Uterus (tissue), 4 donors: Measurements from ENCODE around the gene LRR1. TPM values are rescaled to one million over a fixed set of nuclear protein-coding genes. Genes with fewer than 3 reads are reported as not detected.

Experiments
- DNase-seq, 2 donors: peaks; one replicate each; pipeline ENCODE4 v3.0.0-alpha.2; 2019 to 2020
- H3K27ac ChIP-seq, 2 donors: fragments of 200-600 bp; sonication (generic); 1 replicate in 1 of 2; 2 replicates in 1 of 2; pipeline ENCODE4 v1.5.1; 2016 to 2018
- H3K27me3 ChIP-seq, 2 donors: fragments of 200-600 bp; sonication (generic); one replicate each; pipeline ENCODE4 v1.5.1; 2018 to 2019; ENCODE audit warnings: control low read depth in 1 of 2
- H3K36me3 ChIP-seq, 2 donors: fragments of 200-600 bp; sonication (generic); one replicate each; pipeline ENCODE4 v1.5.1; 2019; ENCODE audit warnings: control low read depth in 1 of 2
- H3K4me1 ChIP-seq, 2 donors: fragments of 200-600 bp; sonication (generic); one replicate each; pipeline ENCODE4 v1.5.1; 2018 to 2019; ENCODE audit warnings: control low read depth in 1 of 2
- H3K4me3 ChIP-seq, 2 donors: fragments of 200-600 bp; sonication (generic); 1 replicate in 1 of 2; 2 replicates in 1 of 2; pipeline ENCODE4 v1.5.1; 2018 to 2019; ENCODE audit warnings: mild to moderate bottlenecking in 1 of 2
- H3K9me3 ChIP-seq, 2 donors: fragments of 200-600 bp; sonication (generic); one replicate each; pipeline ENCODE4 v1.5.1; 2019; ENCODE audit warnings: control low read depth in 1 of 2
- POLR2A ChIP-seq, 2 donors: fragments of 450-650 bp; IDR thresholded peaks; one replicate each; pipeline ENCODE4 v1.6.1; 2016; ENCODE audit warnings: antibody characterized with exemption in 2 of 2, mild to moderate bottlenecking in 1 of 2, moderate library complexity in 1 of 2
- intact Hi-C: fragments of 100-400 bp; cut with DNase I; formaldehyde crosslinking; loops from one replicate; pipeline ENCODE4 v1.15.1; 2023; ENCODE audit warnings: low total_unique reads
- total RNA-seq, 4 donors: library from RNA; depleted of rRNA in 3 of 4; stranded (reverse); fragments of >200 nt in 3 of 4; gene quantifications; one replicate each; pipeline versions ENCODE4 v1.1.0 to v1.2.4, GENCODE V29; 2014 to 2023
- TF ChIP-seq, protein P1 (sequence below), 4 experiments: fragments of 200-600 bp in 2 of 4; fragments of 450-650 bp in 2 of 4; sonication (generic) in 2 of 4; IDR thresholded peaks; one replicate each; pipeline ENCODE4 v1.5.1; 2016 to 2019; ENCODE audit warnings: antibody characterized with exemption in 4 of 4, mild to moderate bottlenecking in 2 of 4, moderate library complexity in 1 of 4
- donor health status: DM: yes; HTN: yes; CAD: no.

The LRR1 gene
- total RNA-seq, 4 donors from 2014 or later: 1.8 to 16.2 (median 6.8) TPM

DNA sequence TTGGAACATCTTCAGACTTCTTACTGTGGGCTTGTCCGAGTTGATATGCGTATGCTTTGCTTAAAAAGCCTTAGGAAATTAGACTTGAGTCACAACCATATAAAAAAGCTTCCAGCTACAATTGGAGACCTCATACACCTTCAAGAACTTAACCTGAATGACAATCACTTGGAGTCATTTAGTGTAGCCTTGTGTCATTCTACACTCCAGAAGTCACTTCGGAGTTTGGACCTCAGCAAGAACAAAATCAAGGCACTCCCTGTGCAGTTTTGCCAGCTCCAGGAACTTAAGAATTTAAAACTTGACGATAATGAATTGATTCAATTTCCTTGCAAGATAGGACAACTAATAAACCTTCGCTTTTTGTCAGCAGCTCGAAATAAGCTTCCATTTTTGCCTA, 8.8 kb downstream of the LRR1 start:
- Histone ChIP-seq H3K4me3 (no peak overlapping the region), H3K27ac (no peak overlapping the region), H3K9me3 (no peaks in the 10 kb centered on the region), H3K36me3 (no peaks in the 10 kb centered on the region), H3K4me1 (no peaks in the 10 kb centered on the region), H3K27me3 (no peaks in the 10 kb centered on the region)
- intact Hi-C loops: no loop called here
- no peak for DNase-seq
- TF ChIP-seq POLR2A (IDR thresholded peaks at IDR 0.05): no peak
- TF ChIP-seq, protein P1, sequence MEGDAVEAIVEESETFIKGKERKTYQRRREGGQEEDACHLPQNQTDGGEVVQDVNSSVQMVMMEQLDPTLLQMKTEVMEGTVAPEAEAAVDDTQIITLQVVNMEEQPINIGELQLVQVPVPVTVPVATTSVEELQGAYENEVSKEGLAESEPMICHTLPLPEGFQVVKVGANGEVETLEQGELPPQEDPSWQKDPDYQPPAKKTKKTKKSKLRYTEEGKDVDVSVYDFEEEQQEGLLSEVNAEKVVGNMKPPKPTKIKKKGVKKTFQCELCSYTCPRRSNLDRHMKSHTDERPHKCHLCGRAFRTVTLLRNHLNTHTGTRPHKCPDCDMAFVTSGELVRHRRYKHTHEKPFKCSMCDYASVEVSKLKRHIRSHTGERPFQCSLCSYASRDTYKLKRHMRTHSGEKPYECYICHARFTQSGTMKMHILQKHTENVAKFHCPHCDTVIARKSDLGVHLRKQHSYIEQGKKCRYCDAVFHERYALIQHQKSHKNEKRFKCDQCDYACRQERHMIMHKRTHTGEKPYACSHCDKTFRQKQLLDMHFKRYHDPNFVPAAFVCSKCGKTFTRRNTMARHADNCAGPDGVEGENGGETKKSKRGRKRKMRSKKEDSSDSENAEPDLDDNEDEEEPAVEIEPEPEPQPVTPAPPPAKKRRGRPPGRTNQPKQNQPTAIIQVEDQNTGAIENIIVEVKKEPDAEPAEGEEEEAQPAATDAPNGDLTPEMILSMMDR (IDR thresholded peaks at IDR 0.05): no peak

DNA sequence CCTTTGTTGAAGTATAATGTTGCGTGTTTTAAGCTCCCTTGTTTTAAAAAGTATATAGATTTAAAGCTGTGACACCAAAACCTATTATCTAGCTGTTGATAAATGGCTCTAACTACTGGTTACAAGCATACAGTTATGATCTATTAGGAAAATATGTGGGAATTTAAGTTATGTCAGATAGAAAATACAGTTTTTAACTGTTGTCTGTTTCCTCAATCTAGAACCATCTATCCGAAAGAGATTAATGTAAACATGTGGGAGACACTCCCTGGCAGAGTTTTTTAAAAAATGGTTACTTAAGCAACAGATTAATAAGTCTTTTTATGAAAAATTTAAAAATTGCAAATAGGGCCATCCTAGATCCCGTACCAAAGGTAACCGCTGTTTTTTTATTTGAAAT, 13.5 kb downstream of the LRR1 start:
- H3K27ac ChIP-seq: no peak overlapping the region
- intact Hi-C loops: no loop called here
- no peaks in the 10 kb centered on the region for H3K9me3 ChIP-seq
- no peak for DNase-seq
- TF ChIP-seq, protein P1 (IDR thresholded peaks at IDR 0.05): no peak
- no peak for TF ChIP-seq POLR2A (IDR thresholded peaks at IDR 0.05)
- H3K27me3 ChIP-seq: no peaks in the 10 kb centered on the region
- no peak overlapping the region for H3K4me3 ChIP-seq
- H3K36me3 ChIP-seq: no peaks in the 10 kb centered on the region
- no peaks in the 10 kb centered on the region for H3K4me1 ChIP-seq

- no peak overlapping the region for H3K4me3 ChIP-seq
- no peaks in the 10 kb centered on the region for H3K27me3 ChIP-seq
- H3K4me1 ChIP-seq: no peaks in the 10 kb centered on the region
- no peak for TF ChIP-seq POLR2A (IDR thresholded peaks at IDR 0.05)
- TF ChIP-seq, protein P1 (IDR thresholded peaks at IDR 0.05): no peak
- intact Hi-C loops: no loop called here
- no peaks in the 10 kb centered on the region for H3K36me3 ChIP-seq
- H3K27ac ChIP-seq: no peak overlapping the region
- no peaks in the 10 kb centered on the region for H3K9me3 ChIP-seq
- DNase-seq: no peak
Measured at GRCh38 chr14:49612671-49613070, 13.9 kb downstream of the LRR1 start.

- DNase-seq: no peak
- TF ChIP-seq, protein P1 (IDR thresholded peaks at IDR 0.05): no peak
- TF ChIP-seq POLR2A (IDR thresholded peaks at IDR 0.05): no peak
Measured at GRCh38 chr14:49614196-49614595, 15.5 kb downstream of the LRR1 start.

DNA sequence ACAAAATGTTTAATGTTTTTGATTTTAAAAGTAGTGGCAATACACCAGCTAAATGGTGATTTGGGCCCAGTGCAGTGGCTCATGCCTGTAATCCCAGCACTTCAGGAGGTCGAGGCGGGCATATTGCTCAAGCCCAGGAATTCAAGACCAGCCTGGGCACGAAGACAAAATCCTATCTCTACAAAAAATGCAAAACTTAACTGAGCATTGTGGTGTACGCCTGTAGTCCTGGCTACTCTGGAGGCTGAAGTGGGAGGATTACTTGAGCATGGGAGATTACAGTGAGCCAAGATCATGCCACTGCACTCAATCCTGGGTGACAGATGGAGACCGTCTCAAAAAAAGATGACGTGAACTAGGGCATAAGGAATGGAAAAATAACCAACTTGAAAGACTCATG, 17.0 kb downstream of the LRR1 start:
- DNase-seq: no peak
- intact Hi-C loops: no loop called here
- no peak for TF ChIP-seq POLR2A (IDR thresholded peaks at IDR 0.05)
- TF ChIP-seq, protein P1 (IDR thresholded peaks at IDR 0.05): no peak
- Histone ChIP-seq H3K4me1 (no peaks in the 10 kb centered on the region), H3K27ac (no peak overlapping the region), H3K36me3 (no peaks in the 10 kb centered on the region), H3K9me3 (no peaks in the 10 kb centered on the region), H3K27me3 (no peaks in the 10 kb centered on the region), H3K4me3 (no peak overlapping the region)

More at GRCh38 chr14:49614196-49614595, 15.5 kb downstream of the LRR1 start:
- Histone ChIP-seq H3K9me3 (no peaks in the 10 kb centered on the region), H3K36me3 (no peaks in the 10 kb centered on the region), H3K27me3 (no peaks in the 10 kb centered on the region), H3K4me3 (no peak overlapping the region), H3K4me1 (no peaks in the 10 kb centered on the region), H3K27ac (no peak overlapping the region)
- intact Hi-C loops: no loop called here
